Neural cell (in vitro differentiated cells): Measurements from ENCODE around the gene AVPR1B. TPM values are rescaled to one million over a fixed set of nuclear protein-coding genes. Genes with fewer than 3 reads are reported as not detected.

Source experiments
- H2AFZ ChIP-seq: fragments of 200-600, 300-800 bp; sonication (generic), shearing (Covaris generic); 2 replicates; pipeline ENCODE4 v1.6.0; 2014; ENCODE audit warnings: low read depth, mild to moderate bottlenecking, antibody characterized with exemption, low read length, moderate library complexity
- H3F3A ChIP-seq: fragments of 200-600 bp; shearing (Covaris generic); 2 replicates; pipeline ENCODE4 v1.6.1; 2016; ENCODE audit warnings: mild to moderate bottlenecking, moderate library complexity, mixed read lengths, antibody characterized with exemption, low read length; ENCODE audit not compliant: insufficient read depth, poor library complexity, severe bottlenecking
- H3K27ac ChIP-seq: fragments of 200-600, 300-800 bp; sonication (generic), shearing (Covaris generic); 2 replicates; pipeline ENCODE4 v1.5.1; 2014; ENCODE audit warnings: mild to moderate bottlenecking, low read length, moderate library complexity
- H3K27me3 ChIP-seq: fragments of 300-800, 200-600 bp; sonication (generic), shearing (Covaris generic); 2 replicates; pipeline ENCODE4 v1.6.0; 2014; ENCODE audit warnings: mild to moderate bottlenecking, low read depth, low read length, moderate library complexity; ENCODE audit not compliant: insufficient read depth
- H3K36me3 ChIP-seq: fragments of 300-800, 200-600 bp; sonication (generic), shearing (Covaris generic); 2 replicates; pipeline ENCODE4 v1.5.1; 2014; ENCODE audit warnings: mild to moderate bottlenecking, antibody characterized with exemption, low read length, moderate library complexity; ENCODE audit not compliant: insufficient read depth
- H3K4me2 ChIP-seq: fragments of 300-800, 200-600 bp; sonication (generic), shearing (Covaris generic); 2 replicates; pipeline ENCODE4 v1.6.0; 2014; ENCODE audit warnings: mild to moderate bottlenecking, low read length
- H3K4me3 ChIP-seq: fragments of 300-800, 200-600 bp; sonication (generic), shearing (Covaris generic); 2 replicates; pipeline ENCODE4 v1.5.1; 2014; ENCODE audit warnings: mild to moderate bottlenecking, low read length, moderate library complexity
- H3K79me2 ChIP-seq: fragments of 200-600 bp; shearing (Covaris generic); replicated peaks from 2 replicates; pipeline ENCODE4 v1.6.0; 2014; ENCODE audit warnings: mild to moderate bottlenecking, low read length, moderate library complexity; ENCODE audit not compliant: insufficient read depth
- H3K9ac ChIP-seq: fragments of 300-800, 200-600 bp; sonication (generic), shearing (Covaris generic); 2 replicates; pipeline ENCODE4 v1.6.1; 2016; ENCODE audit warnings: mild to moderate bottlenecking, low read length, mixed read lengths
- H3K9me2 ChIP-seq: fragments of 200-600 bp; shearing (Covaris generic); 2 replicates; pipeline ENCODE4 v1.6.1; 2016; ENCODE audit warnings: mild to moderate bottlenecking, low read length, mixed read lengths; ENCODE audit not compliant: insufficient read depth
- H3K9me3 ChIP-seq: fragments of 200-600, 300-800 bp; sonication (generic), shearing (Covaris generic); 2 replicates; pipeline ENCODE4 v1.6.1; 2016; ENCODE audit warnings: mild to moderate bottlenecking, mixed run types, low read length, moderate library complexity, mixed read lengths
- H4K20me1 ChIP-seq: fragments of 200-600 bp; shearing (Covaris generic); 2 replicates; pipeline ENCODE4 v1.6.1; 2016; ENCODE audit warnings: mild to moderate bottlenecking, mixed run types; ENCODE audit not compliant: insufficient read depth
- EP300 ChIP-seq: fragments of 450-650 bp; conservative IDR thresholded peaks from 2 replicates; pipeline ENCODE4 v1.6.1; 2014; ENCODE audit warnings: antibody characterized with exemption, mild to moderate bottlenecking, moderate library complexity; ENCODE audit not compliant: poor library complexity, severe bottlenecking
- EZH2 ChIP-seq: fragments of 200-600, 300-800 bp; shearing (Covaris generic), sonication (generic); IDR thresholded peaks from 2 replicates; pipeline ENCODE4 v1.6.1; 2014; ENCODE audit warnings: antibody characterized with exemption, low read length, borderline replicate concordance, mild to moderate bottlenecking; ENCODE audit not compliant: insufficient read depth, poor library complexity, severe bottlenecking
- MXI1 ChIP-seq: fragments of 450-650 bp; conservative IDR thresholded peaks from 2 replicates; pipeline ENCODE4 v1.6.1; 2014; ENCODE audit warnings: antibody characterized with exemption, mild to moderate bottlenecking; ENCODE audit not compliant: poor library complexity, severe bottlenecking
- POLR2AphosphoS5 ChIP-seq: IDR thresholded peaks from 2 replicates; pipeline ENCODE4 v1.6.1; 2012
- RAD21 ChIP-seq: fragments of 450-650 bp; conservative IDR thresholded peaks from 2 replicates; pipeline ENCODE4 v1.6.1; 2014; ENCODE audit warnings: antibody characterized with exemption, mild to moderate bottlenecking, moderate library complexity
- SMC3 ChIP-seq: fragments of 450-650 bp; conservative IDR thresholded peaks from 2 replicates; pipeline ENCODE4 v1.6.1; 2014; ENCODE audit warnings: antibody characterized with exemption, mild to moderate bottlenecking, moderate library complexity; ENCODE audit not compliant: poor library complexity
- TAF1 ChIP-seq: IDR thresholded peaks from 2 replicates; pipeline ENCODE4 v1.6.1; 2012; ENCODE audit warnings: low read depth
- polyA plus RNA-seq: library from polyadenylated mRNA; depleted of rRNA; stranded (reverse); fragments of >200 nt; gene quantifications from 2 replicates; pipeline ENCODE4 v1.2.3, GENCODE V29; 2014
- TF ChIP-seq, protein P1 (sequence below): fragments of 450-650 bp; IDR thresholded peaks from 2 replicates; pipeline ENCODE4 v1.5.1; 2014; ENCODE audit warnings: antibody characterized with exemption, mild to moderate bottlenecking, moderate library complexity; ENCODE audit not compliant: poor library complexity, severe bottlenecking
- TF ChIP-seq, protein P2 (sequence below): IDR thresholded peaks from 2 replicates; pipeline ENCODE4 v1.6.1; 2012; ENCODE audit warnings: borderline replicate concordance

AVPR1B gene
- polyA plus RNA-seq, 1 donor from 2014 or later, result not detected

DNA sequence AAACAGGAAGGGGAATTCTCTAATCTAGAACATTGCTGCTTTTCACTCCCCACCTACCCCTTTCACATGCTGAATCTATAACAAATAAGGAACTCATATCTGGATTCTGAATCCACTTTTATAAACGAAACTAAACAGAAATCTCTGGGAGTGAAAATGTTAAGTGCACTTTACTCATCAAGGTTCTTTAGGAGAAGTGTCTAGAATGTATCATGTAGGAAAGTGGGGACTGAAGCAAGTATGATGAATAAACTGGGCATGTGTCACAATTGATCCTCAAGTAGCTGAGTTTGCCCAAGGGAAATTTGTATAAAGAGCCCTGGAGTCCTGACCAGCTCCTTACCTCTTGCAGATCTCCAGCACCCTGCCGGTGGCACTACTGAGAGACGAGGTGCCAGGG lies 19.8 kb downstream of the AVPR1B start:
- Histone ChIP-seq H3K79me2 (no peaks in the 10 kb centered on the region), H3K27me3 (no peaks in the 10 kb centered on the region), H4K20me1 (no peaks in the 10 kb centered on the region), H3K27ac (no peak overlapping the region), H3K9me3 (no peaks in the 10 kb centered on the region), H3K9ac (no peak overlapping the region), H3K36me3 (no peaks in the 10 kb centered on the region), H3K4me3 (no peak overlapping the region), H3K4me2 (no peak overlapping the region), H3F3A (no peaks in the 10 kb centered on the region), H3K9me2 (no peaks in the 10 kb centered on the region), H2AFZ (no peak overlapping the region)
- TF ChIP-seq SMC3 (no peak), RAD21 (no peak)

DNA sequence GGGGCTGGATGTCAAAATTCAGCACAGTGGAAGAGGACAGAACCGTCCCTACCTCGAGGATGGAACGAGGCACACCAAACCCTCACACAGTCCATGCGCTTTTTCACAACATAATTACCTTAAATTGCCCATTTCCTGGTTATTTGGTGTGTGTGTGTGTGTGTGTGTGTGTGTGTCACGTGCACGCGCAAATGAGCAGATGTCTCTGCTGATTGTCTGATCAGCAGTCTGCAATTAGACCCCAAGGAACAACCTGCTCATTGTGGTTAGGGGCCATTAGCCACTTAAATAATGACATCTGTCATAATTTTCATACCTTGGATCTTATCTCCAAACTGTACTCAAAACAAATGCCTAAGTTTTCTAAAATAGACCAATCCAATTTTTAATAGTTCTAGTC lies 23.2 kb downstream of the AVPR1B start:
- Histone ChIP-seq H3F3A (no peaks in the 10 kb centered on the region), H2AFZ (no peak overlapping the region)
- TF ChIP-seq MXI1, result no peak
- TF ChIP-seq RAD21, result no peak
- no peak for TF ChIP-seq TAF1
- TF ChIP-seq, protein P1, sequence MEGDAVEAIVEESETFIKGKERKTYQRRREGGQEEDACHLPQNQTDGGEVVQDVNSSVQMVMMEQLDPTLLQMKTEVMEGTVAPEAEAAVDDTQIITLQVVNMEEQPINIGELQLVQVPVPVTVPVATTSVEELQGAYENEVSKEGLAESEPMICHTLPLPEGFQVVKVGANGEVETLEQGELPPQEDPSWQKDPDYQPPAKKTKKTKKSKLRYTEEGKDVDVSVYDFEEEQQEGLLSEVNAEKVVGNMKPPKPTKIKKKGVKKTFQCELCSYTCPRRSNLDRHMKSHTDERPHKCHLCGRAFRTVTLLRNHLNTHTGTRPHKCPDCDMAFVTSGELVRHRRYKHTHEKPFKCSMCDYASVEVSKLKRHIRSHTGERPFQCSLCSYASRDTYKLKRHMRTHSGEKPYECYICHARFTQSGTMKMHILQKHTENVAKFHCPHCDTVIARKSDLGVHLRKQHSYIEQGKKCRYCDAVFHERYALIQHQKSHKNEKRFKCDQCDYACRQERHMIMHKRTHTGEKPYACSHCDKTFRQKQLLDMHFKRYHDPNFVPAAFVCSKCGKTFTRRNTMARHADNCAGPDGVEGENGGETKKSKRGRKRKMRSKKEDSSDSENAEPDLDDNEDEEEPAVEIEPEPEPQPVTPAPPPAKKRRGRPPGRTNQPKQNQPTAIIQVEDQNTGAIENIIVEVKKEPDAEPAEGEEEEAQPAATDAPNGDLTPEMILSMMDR, result no peak
- no peak for TF ChIP-seq SMC3
- no peak for TF ChIP-seq POLR2AphosphoS5
- TF ChIP-seq EP300, result no peak
- TF ChIP-seq, protein P2, sequence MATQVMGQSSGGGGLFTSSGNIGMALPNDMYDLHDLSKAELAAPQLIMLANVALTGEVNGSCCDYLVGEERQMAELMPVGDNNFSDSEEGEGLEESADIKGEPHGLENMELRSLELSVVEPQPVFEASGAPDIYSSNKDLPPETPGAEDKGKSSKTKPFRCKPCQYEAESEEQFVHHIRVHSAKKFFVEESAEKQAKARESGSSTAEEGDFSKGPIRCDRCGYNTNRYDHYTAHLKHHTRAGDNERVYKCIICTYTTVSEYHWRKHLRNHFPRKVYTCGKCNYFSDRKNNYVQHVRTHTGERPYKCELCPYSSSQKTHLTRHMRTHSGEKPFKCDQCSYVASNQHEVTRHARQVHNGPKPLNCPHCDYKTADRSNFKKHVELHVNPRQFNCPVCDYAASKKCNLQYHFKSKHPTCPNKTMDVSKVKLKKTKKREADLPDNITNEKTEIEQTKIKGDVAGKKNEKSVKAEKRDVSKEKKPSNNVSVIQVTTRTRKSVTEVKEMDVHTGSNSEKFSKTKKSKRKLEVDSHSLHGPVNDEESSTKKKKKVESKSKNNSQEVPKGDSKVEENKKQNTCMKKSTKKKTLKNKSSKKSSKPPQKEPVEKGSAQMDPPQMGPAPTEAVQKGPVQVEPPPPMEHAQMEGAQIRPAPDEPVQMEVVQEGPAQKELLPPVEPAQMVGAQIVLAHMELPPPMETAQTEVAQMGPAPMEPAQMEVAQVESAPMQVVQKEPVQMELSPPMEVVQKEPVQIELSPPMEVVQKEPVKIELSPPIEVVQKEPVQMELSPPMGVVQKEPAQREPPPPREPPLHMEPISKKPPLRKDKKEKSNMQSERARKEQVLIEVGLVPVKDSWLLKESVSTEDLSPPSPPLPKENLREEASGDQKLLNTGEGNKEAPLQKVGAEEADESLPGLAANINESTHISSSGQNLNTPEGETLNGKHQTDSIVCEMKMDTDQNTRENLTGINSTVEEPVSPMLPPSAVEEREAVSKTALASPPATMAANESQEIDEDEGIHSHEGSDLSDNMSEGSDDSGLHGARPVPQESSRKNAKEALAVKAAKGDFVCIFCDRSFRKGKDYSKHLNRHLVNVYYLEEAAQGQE, result no peak
- TF ChIP-seq EZH2, result no peak

DNA sequence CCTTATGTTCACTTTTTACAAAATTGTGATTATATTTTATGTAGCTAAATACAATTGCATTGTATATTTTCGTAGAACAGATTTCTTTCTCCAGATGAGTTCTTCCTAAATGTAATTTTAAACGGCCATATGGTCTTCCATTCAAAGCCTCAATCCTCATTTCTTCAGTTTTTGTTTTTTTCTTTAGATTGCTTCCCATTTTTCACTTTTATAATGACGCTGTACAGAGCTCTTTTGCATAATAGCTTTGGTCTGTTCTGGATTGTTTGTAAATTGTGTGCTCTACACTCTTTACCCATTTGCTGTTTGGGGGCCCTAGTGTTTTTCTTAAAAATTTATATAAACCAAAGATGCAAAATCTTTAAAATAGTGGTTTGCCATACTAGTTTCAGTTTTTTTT lies 27.8 kb downstream of the AVPR1B start:
- H3K9me2 ChIP-seq, result no peaks in the 10 kb centered on the region
- no peaks in the 10 kb centered on the region for H3K9me3 ChIP-seq
- H3K4me2 ChIP-seq, result no peak overlapping the region
- TF ChIP-seq, protein P1, result no peak
- no peak for TF ChIP-seq SMC3
- TF ChIP-seq RAD21, result no peak
- no peak for TF ChIP-seq TAF1
- no peak for TF ChIP-seq EZH2
- TF ChIP-seq EP300, result no peak
- no peak for TF ChIP-seq MXI1
- TF ChIP-seq, protein P2, result no peak
- TF ChIP-seq POLR2AphosphoS5, result no peak
- no peak overlapping the region for H2AFZ ChIP-seq
- H3K79me2 ChIP-seq, result no peaks in the 10 kb centered on the region
- no peak overlapping the region for H3K27ac ChIP-seq
- H3F3A ChIP-seq, result no peaks in the 10 kb centered on the region
- H4K20me1 ChIP-seq, result no peaks in the 10 kb centered on the region
- no peak overlapping the region for H3K9ac ChIP-seq
- no peak overlapping the region for H3K4me3 ChIP-seq
- no peaks in the 10 kb centered on the region for H3K36me3 ChIP-seq
- no peaks in the 10 kb centered on the region for H3K27me3 ChIP-seq

More for the DNA sequence above, 23.2 kb downstream of the AVPR1B start:
- no peak overlapping the region for H3K27ac ChIP-seq
- H3K36me3 ChIP-seq, result no peaks in the 10 kb centered on the region
- no peaks in the 10 kb centered on the region for H4K20me1 ChIP-seq
- H3K27me3 ChIP-seq, result no peaks in the 10 kb centered on the region
- H3K4me2 ChIP-seq, result no peak overlapping the region
- no peaks in the 10 kb centered on the region for H3K9me3 ChIP-seq
- no peaks in the 10 kb centered on the region for H3K79me2 ChIP-seq
- H3K4me3 ChIP-seq, result no peak overlapping the region
- H3K9me2 ChIP-seq, result no peaks in the 10 kb centered on the region
- H3K9ac ChIP-seq, result no peak overlapping the region
